Loucy (cell line): Measurements from ENCODE around the gene ATP11A.
"Not testable (repeated sequence)": the region's sequence is repeated elsewhere in the genome, so short reads cannot be mapped to it uniquely, and the experiment has no call there.

Source experiments
- H2AFZ ChIP-seq: fragments of 200-600 bp; sonication (generic); 2 replicates; pipeline ENCODE4 v1.6.0; 2016; ENCODE audit warnings: antibody characterized with exemption, mild to moderate bottlenecking, low read length, moderate library complexity
- H3F3A ChIP-seq: fragments of 200-600 bp; 2 replicates; pipeline ENCODE4 v1.6.0; 2016; ENCODE audit warnings: antibody characterized with exemption, low read depth, mild to moderate bottlenecking
- H3K27me3 ChIP-seq: fragments of 200-600 bp; sonication (generic); 2 replicates; pipeline ENCODE4 v1.6.1; 2014; ENCODE audit warnings: low read length, mild to moderate bottlenecking; ENCODE audit not compliant: insufficient read depth, poor library complexity, severe bottlenecking
- H3K36me3 ChIP-seq: fragments of 200-600 bp; sonication (generic); 2 replicates; pipeline ENCODE4 v1.6.1; 2016; ENCODE audit warnings: low read length; ENCODE audit not compliant: insufficient read depth
- H3K4me1 ChIP-seq: fragments of 200-600 bp; sonication (generic); 2 replicates; pipeline ENCODE4 v1.5.1; 2014; ENCODE audit warnings: low read length, mild to moderate bottlenecking; ENCODE audit not compliant: insufficient read depth, poor library complexity, severe bottlenecking
- H3K4me2 ChIP-seq: fragments of 200-600 bp; sonication (generic); 2 replicates; pipeline ENCODE4 v1.6.0; 2014; ENCODE audit warnings: antibody characterized with exemption, low read length, low read depth, mild to moderate bottlenecking; ENCODE audit not compliant: poor library complexity, severe bottlenecking
- H3K4me3 ChIP-seq: fragments of 200-600 bp; sonication (generic); 2 replicates; pipeline ENCODE4 v1.5.1; 2014; ENCODE audit warnings: low read length, mild to moderate bottlenecking, mixed read lengths; ENCODE audit not compliant: poor library complexity, severe bottlenecking
- H3K79me2 ChIP-seq: fragments of 200-600 bp; sonication (generic); 2 replicates; pipeline ENCODE4 v1.6.1; 2014; ENCODE audit warnings: low read length; ENCODE audit not compliant: insufficient read depth
- H3K9ac ChIP-seq: fragments of 200-600 bp; sonication (generic); 2 replicates; pipeline ENCODE4 v1.6.0; 2014; ENCODE audit warnings: mild to moderate bottlenecking, low read depth, low read length, moderate library complexity; ENCODE audit not compliant: poor library complexity, severe bottlenecking
- H3K9me2 ChIP-seq: fragments of 200-600 bp; sonication (generic); replicated peaks from 2 replicates; pipeline ENCODE4 v1.6.1; 2016; ENCODE audit warnings: low read depth, low read length, mixed read lengths
- H3K9me3 ChIP-seq: fragments of 200-600 bp; sonication (generic); 2 replicates; pipeline ENCODE4 v1.6.1; 2014; ENCODE audit warnings: mild to moderate bottlenecking, antibody characterized with exemption, low read length, low read depth; ENCODE audit not compliant: insufficient read depth
- H4K20me1 ChIP-seq: fragments of 200-600 bp; sonication (generic); 2 replicates; pipeline ENCODE4 v1.6.0; 2014; ENCODE audit warnings: antibody characterized with exemption, low read length, mild to moderate bottlenecking; ENCODE audit not compliant: insufficient read depth, poor library complexity, severe bottlenecking
- CTCF ChIP-seq: fragments of 200-600 bp; sonication (generic); conservative IDR thresholded peaks from 2 replicates; pipeline ENCODE4 v1.5.1; 2014; ENCODE audit warnings: mild to moderate bottlenecking, antibody characterized with exemption, low read length
- EZH2phosphoT487 ChIP-seq: fragments of 200-600 bp; IDR thresholded peaks from 2 replicates; pipeline ENCODE4 v1.6.1; 2018; ENCODE audit warnings: antibody characterized with exemption, mild to moderate bottlenecking, moderate library complexity, borderline replicate concordance

ATP11A gene

GRCh38 chr13:112870051-112870331 lies 180.2 kb downstream of the ATP11A start:
- Histone ChIP-seq H2AFZ (no peak overlapping the region), H3K4me3 (no peak overlapping the region), H4K20me1 (no peaks in the 10 kb centered on the region)

GRCh38 chr13:112870737-112871287 lies 181.0 kb downstream of the ATP11A start:
- Histone ChIP-seq H3K36me3 (no peaks in the 10 kb centered on the region), H3K9me3 (no peaks in the 10 kb centered on the region), H2AFZ (no peak overlapping the region), H3K4me2 (no peak overlapping the region), H3K9me2 (no peaks in the 10 kb centered on the region), H3K4me1 (peaks cover 28% of the 10 kb centered on the region), H3K79me2 (no peaks in the 10 kb centered on the region), H3K4me3 (no peak overlapping the region), H3K27me3 (no peaks in the 10 kb centered on the region), H3F3A (peaks cover 25% of the 10 kb centered on the region), H4K20me1 (no peaks in the 10 kb centered on the region), H3K9ac (no peak overlapping the region)
- TF ChIP-seq EZH2phosphoT487 = no peak
- TF ChIP-seq CTCF = no peak

More at GRCh38 chr13:112870051-112870331, 180.2 kb downstream of the ATP11A start:
- Histone ChIP-seq H3K9ac (no peak overlapping the region), H3K27me3 (no peaks in the 10 kb centered on the region), H3K36me3 (no peaks in the 10 kb centered on the region), H3F3A (peaks cover 25% of the 10 kb centered on the region), H3K79me2 (no peaks in the 10 kb centered on the region), H3K9me3 (no peaks in the 10 kb centered on the region), H3K4me2 (no peak overlapping the region), H3K9me2 (no peaks in the 10 kb centered on the region), H3K4me1 (peaks cover 28% of the 10 kb centered on the region)
- TF ChIP-seq EZH2phosphoT487 = no peak

- H3K4me1 ChIP-seq = peaks cover 28% of the 10 kb centered on the region
- H3K9me2 ChIP-seq = no peaks in the 10 kb centered on the region
- H3K27me3 ChIP-seq = no peaks in the 10 kb centered on the region
- H3K79me2 ChIP-seq = no peaks in the 10 kb centered on the region
- no peaks in the 10 kb centered on the region for H4K20me1 ChIP-seq
- no peak for TF ChIP-seq CTCF
- no peak for TF ChIP-seq EZH2phosphoT487
- H3K4me3 ChIP-seq = peak overlapping the region; percentile 24
- H3K4me2 ChIP-seq = peak overlapping the region; percentile 58
- no peak overlapping the region for H2AFZ ChIP-seq
- no peak overlapping the region for H3K9ac ChIP-seq
- peaks cover 25% of the 10 kb centered on the region for H3F3A ChIP-seq
- no peaks in the 10 kb centered on the region for H3K36me3 ChIP-seq
- no peaks in the 10 kb centered on the region for H3K9me3 ChIP-seq
Observed at GRCh38 chr13:112871742-112872141, 181.9 kb downstream of the ATP11A start.

DNA sequence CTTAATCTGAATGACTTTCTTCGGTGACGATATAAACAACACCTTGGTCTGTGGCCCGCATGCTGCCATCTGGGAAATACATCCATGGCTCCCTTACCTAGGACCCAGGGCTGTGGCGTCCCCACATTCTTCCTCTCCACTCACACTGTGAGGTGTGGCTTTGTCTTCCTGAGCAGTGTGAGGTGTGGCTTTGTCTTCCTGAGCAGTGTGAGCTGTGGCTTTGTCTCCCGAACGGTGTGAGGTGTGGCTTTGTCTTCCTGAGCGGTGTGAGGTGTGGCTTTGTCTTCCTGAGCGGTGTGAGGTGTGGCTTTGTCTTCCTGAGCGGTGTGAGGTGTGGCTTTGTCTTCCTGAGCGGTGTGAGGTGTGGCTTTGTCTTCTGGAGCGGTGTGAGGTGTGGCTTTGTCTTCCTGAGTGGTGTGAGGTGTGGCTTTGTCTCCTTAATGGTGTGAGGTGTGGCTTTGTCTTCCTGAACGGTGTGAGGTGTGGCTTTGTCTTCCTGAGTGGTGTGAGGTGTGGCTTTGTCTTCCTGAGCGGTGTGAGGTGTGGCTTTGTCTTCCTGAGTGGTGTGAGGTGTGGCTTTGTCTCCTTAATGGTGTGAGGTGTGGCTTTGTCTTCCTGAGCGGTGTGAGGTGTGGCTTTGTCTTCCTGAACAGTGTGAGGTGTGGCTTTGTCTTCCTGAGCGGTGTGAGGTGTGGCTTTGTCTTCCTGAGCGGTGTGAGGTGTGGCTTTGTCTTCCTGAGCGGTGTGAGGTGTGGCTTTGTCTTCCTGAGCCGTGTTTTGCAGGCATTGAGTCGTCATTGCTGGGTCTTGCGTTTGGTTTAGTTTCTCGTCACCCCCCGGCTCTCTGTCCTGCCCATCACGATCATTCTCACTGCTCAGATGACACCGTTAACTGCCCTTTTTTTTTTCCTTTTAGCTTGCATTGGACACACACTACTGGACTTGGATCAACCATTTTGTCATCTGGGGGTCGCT lies 183.1 kb downstream of the ATP11A start:
- H3K9me3 ChIP-seq, H3K9me2 ChIP-seq, H3K27me3 ChIP-seq, H3K79me2 ChIP-seq, H3K9ac ChIP-seq, H2AFZ ChIP-seq, H3K36me3 ChIP-seq, H4K20me1 ChIP-seq: not testable (repeated sequence)
- H3K4me1 ChIP-seq = peaks cover 28% of the 10 kb centered on the region
- peak overlapping the region; percentile 46 for H3K4me3 ChIP-seq
- peaks cover 25% of the 10 kb centered on the region for H3F3A ChIP-seq
- H3K4me2 ChIP-seq = peak overlapping the region; percentile 58
